Upper lobe of left lung (tissue), 6 donors: Measurements from ENCODE around the gene OPN5. TPM values are rescaled to one million over a fixed set of nuclear protein-coding genes. Genes with fewer than 3 reads are reported as not detected.

Experiments
- ATAC-seq, 2 donors: fragments of 200-7000 bp; cut with Tn5 transposase; one replicate each; pipeline ENCODE4 v1.9.1; 2022; ENCODE audit warnings: mild to moderate bottlenecking in 2 of 2, moderate library complexity in 2 of 2; ENCODE audit not compliant: low FRiP score in 2 of 2
- DNase-seq, 2 donors: peaks; one replicate each; pipeline ENCODE4 v3.0.0-alpha.2; 2019 to 2020
- H3K27ac ChIP-seq, 4 donors: fragments of 200-600 bp; sonication (generic); one replicate each; pipeline ENCODE4 v1.5.1; 2016 to 2019
- H3K27me3 ChIP-seq, 4 donors: fragments of 200-600 bp; sonication (generic); one replicate each; pipeline ENCODE4 v1.5.1; 2017 to 2019
- H3K36me3 ChIP-seq, 4 donors: fragments of 200-600 bp; sonication (generic); one replicate each; pipeline ENCODE4 v1.5.1; 2016 to 2019
- H3K4me1 ChIP-seq, 4 donors: fragments of 200-600 bp; sonication (generic); one replicate each; pipeline ENCODE4 v1.5.1; 2018 to 2019
- H3K4me3 ChIP-seq, 4 donors: fragments of 200-600 bp; sonication (generic); one replicate each; pipeline ENCODE4 v1.5.1; 2017 to 2019; ENCODE audit warnings: mild to moderate bottlenecking in 2 of 4, moderate library complexity in 1 of 4
- H3K9me3 ChIP-seq, 4 donors: fragments of 200-600 bp; sonication (generic); one replicate each; pipeline ENCODE4 v1.5.1; 2018 to 2019
- CTCF ChIP-seq, 6 experiments: fragments of 450-650 bp in 4 of 6; fragments of 200-600 bp in 2 of 6; sonication (generic) in 2 of 6; IDR thresholded peaks; one replicate each; pipeline ENCODE4 v1.5.1; 2016 to 2019; ENCODE audit warnings: antibody characterized with exemption in 6 of 6
- EP300 ChIP-seq, 4 donors: sonication (generic); formaldehyde crosslinking; IDR thresholded peaks; one replicate each; pipeline ENCODE4 v1.5.1; 2017; ENCODE audit warnings: antibody characterized with exemption in 4 of 4, control low read depth in 2 of 4
- POLR2A ChIP-seq, 4 donors: fragments of 450-650 bp; IDR thresholded peaks; one replicate each; pipeline ENCODE4 v1.5.1; 2016 to 2017; ENCODE audit warnings: antibody characterized with exemption in 4 of 4, mild to moderate bottlenecking in 2 of 4
- POLR2AphosphoS5 ChIP-seq, 2 donors: sonication (generic); formaldehyde crosslinking; IDR thresholded peaks; one replicate each; pipeline ENCODE4 v1.5.1; 2017; ENCODE audit warnings: antibody characterized with exemption in 2 of 2
- WGBS, 2 donors: methylation state at CpG; one replicate each; pipeline ENCODE4 v1.1.5; 2017 to 2018; 5-methylcytosine and 5-hydroxymethylcytosine counted together
- small RNA-seq, 4 donors: library from RNA; depleted of rRNA; stranded (forward); fragments of <200 nt; gene quantifications; one replicate each; pipeline ENCODE3, GENCODE V24; 2016
- total RNA-seq, 6 donors: library from RNA; depleted of rRNA in 4 of 6; stranded (reverse); fragments of >200 nt in 4 of 6; gene quantifications; one replicate each; pipeline versions ENCODE4 v1.1.0 to v1.2.1, GENCODE V29; 2016 to 2021
- donor health status: DM: no; HTN: no; CAD: no; lungs with moderate emphysema.
- donor health status: DM: no; HTN: yes; CAD: no; lungs with severe emphysema.

OPN5 gene
- total RNA-seq, 6 donors from 2014 or later, result not detected

- Histone ChIP-seq H3K27ac (no peak overlapping the region), H3K27me3 (no peaks in the 10 kb centered on the region), H3K9me3 (no peaks in the 10 kb centered on the region), H3K4me3 (no peak overlapping the region), H3K36me3 (no peaks in the 10 kb centered on the region), H3K4me1 (no peaks in the 10 kb centered on the region)
- TF ChIP-seq CTCF (IDR thresholded peaks at IDR 0.05) (no peak), EP300 (IDR thresholded peaks at IDR 0.05) (no peak), POLR2A (IDR thresholded peaks at IDR 0.05) (no peak), POLR2AphosphoS5 (IDR thresholded peaks at IDR 0.05) (no peak)
- DNase-seq (no peak), ATAC-seq (no peak)
- 30 to 46% methylated on average over 1 of the region's 1 CpG for WGBS, 2 donors
Observed at GRCh38 chr6:47854971-47855370, 73.1 kb downstream of the OPN5 start.

- Histone ChIP-seq H3K27ac (no peak overlapping the region), H3K9me3 (no peaks in the 10 kb centered on the region), H3K4me1 (no peaks in the 10 kb centered on the region), H3K36me3 (no peaks in the 10 kb centered on the region), H3K27me3 (no peaks in the 10 kb centered on the region), H3K4me3 (no peak overlapping the region)
- DNase-seq, result no peak
- TF ChIP-seq POLR2AphosphoS5 (IDR thresholded peaks at IDR 0.05) (no peak), CTCF (IDR thresholded peaks at IDR 0.05) (no peak), EP300 (IDR thresholded peaks at IDR 0.05) (no peak), POLR2A (IDR thresholded peaks at IDR 0.05) (no peak)
- no peak for ATAC-seq
- WGBS, 2 donors, result 23 to 43% methylated on average over 1 of the region's 1 CpG
Observed at GRCh38 chr6:47859175-47859574, 77.3 kb downstream of the OPN5 start.

- no peaks in the 10 kb centered on the region for H3K9me3 ChIP-seq
- no peaks in the 10 kb centered on the region for H3K4me1 ChIP-seq
- DNase-seq (no peak), ATAC-seq (no peak)
- no peaks in the 10 kb centered on the region for H3K27me3 ChIP-seq
- no peak overlapping the region for H3K4me3 ChIP-seq
- no peaks in the 10 kb centered on the region for H3K36me3 ChIP-seq
- TF ChIP-seq POLR2A (IDR thresholded peaks at IDR 0.05), result no peak
- TF ChIP-seq POLR2AphosphoS5 (IDR thresholded peaks at IDR 0.05), result no peak
- TF ChIP-seq CTCF (IDR thresholded peaks at IDR 0.05), result no peak
- no peak for TF ChIP-seq EP300 (IDR thresholded peaks at IDR 0.05)
- 86 to 90% methylated on average over 1 of the region's 1 CpG for WGBS, 2 donors
- no peak overlapping the region for H3K27ac ChIP-seq
Observed at GRCh38 chr6:47862731-47863130, 80.9 kb downstream of the OPN5 start.

GRCh38 chr6:47865206-47865605 lies 83.4 kb downstream of the OPN5 start:
- Histone ChIP-seq H3K4me3 (no peak overlapping the region), H3K27me3 (no peaks in the 10 kb centered on the region), H3K9me3 (no peaks in the 10 kb centered on the region), H3K27ac (no peak overlapping the region), H3K4me1 (no peaks in the 10 kb centered on the region), H3K36me3 (no peaks in the 10 kb centered on the region)
- DNase-seq (no peak), ATAC-seq (no peak)
- TF ChIP-seq POLR2AphosphoS5 (IDR thresholded peaks at IDR 0.05) (no peak), EP300 (IDR thresholded peaks at IDR 0.05) (no peak), POLR2A (IDR thresholded peaks at IDR 0.05) (no peak)
- WGBS, 2 donors, result 40 to 57% methylated on average over 2 of the region's 2 CpGs

GRCh38 chr6:47875593-47875992 lies 93.8 kb downstream of the OPN5 start:
- WGBS, 2 donors, result 78 to 81% methylated on average over 1 of the region's 1 CpG
- TF ChIP-seq CTCF (IDR thresholded peaks at IDR 0.05) (no peak), EP300 (IDR thresholded peaks at IDR 0.05) (no peak), POLR2A (IDR thresholded peaks at IDR 0.05) (no peak), POLR2AphosphoS5 (IDR thresholded peaks at IDR 0.05) (no peak)

More at GRCh38 chr6:47875593-47875992, 93.8 kb downstream of the OPN5 start:
- Histone ChIP-seq H3K4me1 (no peaks in the 10 kb centered on the region), H3K4me3 (no peak overlapping the region), H3K27me3 (no peaks in the 10 kb centered on the region), H3K36me3 (no peaks in the 10 kb centered on the region), H3K27ac (no peak overlapping the region), H3K9me3 (no peaks in the 10 kb centered on the region)
- DNase-seq (no peak), ATAC-seq (no peak)

Small RNA genes lying within 50 kb of the gene (small RNA-seq; reads per million reads assigned to genes)
- gene RNU1-105P, result 0 reads per million in 4 donors

Other genes with a start within 250 kb of the OPN5 start
- gene ADGRF4, start 83.5 kb upstream of the OPN5 start, total RNA-seq, result under 1 TPM in 4 of 6 donors, not detected in 2; 0.15 to 0.20 (median 0.18) TPM